GM20431 (cell line): Measurements from ENCODE around the gene CSGALNACT2.

ENCODE experiments used
- in situ Hi-C: fragments of 300-500 bp; cut with MseI, MboI; formaldehyde crosslinking; loops from one replicate; pipeline ENCODE4 v1.15.0; 2020; ENCODE audit warnings: low sequenced_read_pairs; ENCODE audit not compliant: unreplicated experiment

CSGALNACT2 gene

GRCh38 chr10:43111101-43111500, 27.1 kb upstream of the CSGALNACT2 start:
- in situ Hi-C loops, result loop anchor here (25.0 kb wide), 1 partner anchor 249 kb away; no protein-coding TSS in a partner anchor

GRCh38 chr10:43111921-43112607, 26.2 kb upstream of the CSGALNACT2 start:
- in situ Hi-C loops, result loop anchor here (25.0 kb wide), 1 partner anchor 250 kb away; no protein-coding TSS in a partner anchor

- in situ Hi-C loops, result loop anchor here (25.0 kb wide), 1 partner anchor 250 kb away; no protein-coding TSS in a partner anchor
Observed at GRCh38 chr10:43112608-43112961, 25.7 kb upstream of the CSGALNACT2 start.

GRCh38 chr10:43113201-43114087, 24.8 kb upstream of the CSGALNACT2 start:
- in situ Hi-C loops, result loop anchor here (25.0 kb wide), 1 partner anchor 251 kb away; no protein-coding TSS in a partner anchor

GRCh38 chr10:43114088-43114742, 24.0 kb upstream of the CSGALNACT2 start:
- in situ Hi-C loops, result loop anchor here (25.0 kb wide), 1 partner anchor 252 kb away; no protein-coding TSS in a partner anchor

- in situ Hi-C loops, result loop anchor here (25.0 kb wide), 1 partner anchor 253 kb away; no protein-coding TSS in a partner anchor
Observed at GRCh38 chr10:43114743-43115611, 23.3 kb upstream of the CSGALNACT2 start.

GRCh38 chr10:43115881-43116595, 22.2 kb upstream of the CSGALNACT2 start:
- in situ Hi-C loops, result loop anchor here (25.0 kb wide), 1 partner anchor 254 kb away; no protein-coding TSS in a partner anchor

- in situ Hi-C loops, result loop anchor here (25.0 kb wide), 1 partner anchor 254 kb away; no protein-coding TSS in a partner anchor
Observed at GRCh38 chr10:43116596-43116995, 21.6 kb upstream of the CSGALNACT2 start.

GRCh38 chr10:43117031-43117776, 21.0 kb upstream of the CSGALNACT2 start:
- in situ Hi-C loops, result loop anchor here (25.0 kb wide), 1 partner anchor 255 kb away; no protein-coding TSS in a partner anchor

- in situ Hi-C loops, result loop anchor here (25.0 kb wide), 1 partner anchor 256 kb away; no protein-coding TSS in a partner anchor
Observed at GRCh38 chr10:43117777-43118583, 20.3 kb upstream of the CSGALNACT2 start.

GRCh38 chr10:43118631-43119415, 19.4 kb upstream of the CSGALNACT2 start:
- in situ Hi-C loops, result loop anchor here (25.0 kb wide), 1 partner anchor 257 kb away; no protein-coding TSS in a partner anchor

- in situ Hi-C loops, result loop anchor here (25.0 kb wide), 1 partner anchor 257 kb away; no protein-coding TSS in a partner anchor
Observed at GRCh38 chr10:43119416-43120115, 18.7 kb upstream of the CSGALNACT2 start.

- in situ Hi-C loops, result loop anchor here (25.0 kb wide), 1 partner anchor 258 kb away; no protein-coding TSS in a partner anchor
Observed at GRCh38 chr10:43120116-43120928, 17.9 kb upstream of the CSGALNACT2 start.

GRCh38 chr10:43120929-43121314, 17.3 kb upstream of the CSGALNACT2 start:
- in situ Hi-C loops, result loop anchor here (25.0 kb wide), 1 partner anchor 259 kb away; no protein-coding TSS in a partner anchor
